Sigmoid colon (tissue), 7 donors: ENCODE data around the gene PRKG2. TPM values are rescaled to one million over a fixed set of nuclear protein-coding genes. Genes with fewer than 3 reads are reported as not detected.
"Not testable (repeated sequence)": the region's sequence is repeated elsewhere in the genome, so short reads cannot be mapped to it uniquely, and the experiment has no call there.

Experiments used
- DNase-seq: peaks from one replicate; pipeline ENCODE4 v3.0.0-alpha.2; 2019
- H3K27ac ChIP-seq, 4 donors: fragments of 200-600 bp; sonication (generic); one replicate each; pipeline ENCODE4 v1.5.1; 2016 to 2019; ENCODE audit warnings: mild to moderate bottlenecking in 1 of 4
- H3K27me3 ChIP-seq, 3 donors: fragments of 200-600 bp; sonication (generic); one replicate each; pipeline ENCODE4 v1.5.1; 2019; ENCODE audit warnings: mild to moderate bottlenecking in 1 of 3
- H3K36me3 ChIP-seq, 4 donors: fragments of 200-600 bp; sonication (generic); one replicate each; pipeline ENCODE4 v1.5.1; 2016 to 2019
- H3K4me1 ChIP-seq, 4 donors: fragments of 200-600 bp; sonication (generic); one replicate each; pipeline ENCODE4 v1.5.1; 2017 to 2019
- H3K4me3 ChIP-seq, 4 donors: fragments of 200-600 bp; sonication (generic); one replicate each; pipeline ENCODE4 v1.5.1; 2017 to 2019; ENCODE audit warnings: mild to moderate bottlenecking in 2 of 4, moderate library complexity in 1 of 4
- H3K9me3 ChIP-seq, 4 donors: fragments of 200-600 bp in 3 of 4; sonication (generic) in 3 of 4; one replicate each; pipeline versions ENCODE4 v1.5.1 to v1.6.1; 2013 to 2019
- CTCF ChIP-seq, 4 experiments: fragments of 450-650 bp in 3 of 4; fragments of 200-600 bp in 1 of 4; IDR thresholded peaks; one replicate each; pipeline ENCODE4 v1.5.1; 2016 to 2019; ENCODE audit warnings: antibody characterized with exemption in 4 of 4, mild to moderate bottlenecking in 3 of 4, moderate library complexity in 2 of 4
- EP300 ChIP-seq, 4 donors: sonication (generic); formaldehyde crosslinking; IDR thresholded peaks; one replicate each; pipeline ENCODE4 v1.6.1; 2017; ENCODE audit warnings: antibody characterized with exemption in 4 of 4
- POLR2A ChIP-seq, 2 donors: fragments of 450-650 bp; IDR thresholded peaks; one replicate each; pipeline ENCODE4 v1.6.1; 2016; ENCODE audit warnings: antibody characterized with exemption in 2 of 2, mild to moderate bottlenecking in 2 of 2, moderate library complexity in 2 of 2
- POLR2AphosphoS5 ChIP-seq, 4 donors: sonication (generic); formaldehyde crosslinking; IDR thresholded peaks; one replicate each; pipeline ENCODE4 v1.6.1; 2017; ENCODE audit warnings: antibody characterized with exemption in 4 of 4
- WGBS, 2 donors: extraction: QIAGEN DNeasy Blood & Tissue Kit; methylation state at CpG; one replicate each; pipeline ENCODE4 v1.1.7; 2013; 5-methylcytosine and 5-hydroxymethylcytosine counted together
- intact Hi-C: fragments of 100-400 bp; cut with DNase I; formaldehyde crosslinking; loops from one replicate; pipeline ENCODE4 v1.15.1; 2023
- polyA plus RNA-seq, 3 donors: library from polyadenylated mRNA; stranded (reverse); fragments of 200-250 nt; gene quantifications; one replicate each; pipeline ENCODE4 v1.2.3, GENCODE V29; 2013
- total RNA-seq, 4 donors: library from RNA; depleted of rRNA; stranded (reverse); fragments of >200 nt; gene quantifications; one replicate each; pipeline ENCODE4 v1.1.0, GENCODE V29; 2016
- donor health status: healthy with polysubstance abuse.
- donor health status: Bipolar disorder and iron deficiency.
- donor health status: healthy.

Gene PRKG2
- total and polyA plus RNA-seq, 7 donors: 1.2 to 19.9 (median 2.6) TPM

DNA sequence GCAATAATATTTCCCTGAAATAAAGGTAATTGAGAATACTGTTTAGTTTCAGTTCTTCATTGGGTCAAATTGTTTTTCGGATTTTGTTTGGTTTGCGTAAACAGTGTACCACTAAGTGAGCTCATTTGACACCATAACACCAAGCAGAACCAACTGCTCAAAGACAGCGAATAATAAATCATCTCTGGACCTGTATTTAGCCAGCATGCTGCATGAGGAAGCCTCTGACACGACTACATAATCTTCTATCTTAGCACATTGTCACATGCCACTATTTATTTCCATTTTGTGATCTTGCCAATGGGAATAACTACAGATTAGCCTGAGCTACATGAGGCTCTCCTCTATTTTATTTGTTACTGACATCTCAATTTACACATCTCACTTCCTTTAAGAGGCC lies 12.1 kb upstream of the PRKG2 start:
- DNase-seq: no peak
- WGBS, 2 donors: 57 to 82% methylated on average over 4 of the region's 4 CpGs
- Histone ChIP-seq H3K4me1 (no peaks in the 10 kb centered on the region), H3K36me3 (no peaks in the 10 kb centered on the region), H3K9me3 (peaks cover 0 to 4% (median 0%) of the 10 kb centered on the region in 4 donors), H3K27ac (no peak overlapping the region), H3K4me3 (no peak overlapping the region), H3K27me3 (no peaks in the 10 kb centered on the region)
- intact Hi-C loops: no loop called here
- no peak for TF ChIP-seq POLR2AphosphoS5 (IDR thresholded peaks at IDR 0.05)
- no peak for TF ChIP-seq EP300 (IDR thresholded peaks at IDR 0.05)
- no peak for TF ChIP-seq POLR2A (IDR thresholded peaks at IDR 0.05)
- no peak for TF ChIP-seq CTCF (IDR thresholded peaks at IDR 0.05)

DNA sequence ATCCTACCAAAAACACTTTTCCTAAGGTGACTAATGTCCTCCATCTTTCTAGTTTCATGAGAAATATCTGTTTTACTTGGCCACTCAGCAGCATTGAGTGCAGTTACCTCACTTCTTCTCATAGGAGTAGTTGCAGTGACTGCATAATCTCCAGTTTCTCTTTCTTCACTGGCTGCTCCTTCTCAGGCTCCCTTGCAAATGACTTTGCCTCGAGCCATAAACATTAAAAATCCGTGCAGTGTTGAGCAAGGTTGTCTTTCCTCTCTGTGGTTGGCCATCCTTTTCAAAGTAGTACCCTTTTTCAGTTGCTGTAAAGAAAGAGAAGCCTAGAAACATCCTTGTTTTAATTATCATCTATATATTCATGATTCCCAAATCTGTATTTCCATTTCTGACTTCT lies 10.2 kb upstream of the PRKG2 start:
- Histone ChIP-seq H3K27me3 (no peaks in the 10 kb centered on the region), H3K27ac (no peak overlapping the region), H3K36me3 (no peaks in the 10 kb centered on the region), H3K4me3 (no peak overlapping the region), H3K9me3 (no peaks in the 10 kb centered on the region), H3K4me1 (no peaks in the 10 kb centered on the region)
- no peak for DNase-seq
- TF ChIP-seq EP300 (IDR thresholded peaks at IDR 0.05) (no peak), POLR2AphosphoS5 (IDR thresholded peaks at IDR 0.05) (no peak), POLR2A (IDR thresholded peaks at IDR 0.05) (no peak), CTCF (IDR thresholded peaks at IDR 0.05) (no peak)
- intact Hi-C loops: no loop called here
- 47 to 55% methylated on average over 2 of the region's 2 CpGs for WGBS, 2 donors

- intact Hi-C loops, DNase-seq, H3K9me3 ChIP-seq, H3K27ac ChIP-seq, H3K36me3 ChIP-seq, H3K27me3 ChIP-seq, H3K4me1 ChIP-seq, H3K4me3 ChIP-seq: not testable (repeated sequence)
These were observed 7.1 kb upstream of the PRKG2 start for GRCh38 chr4:81222082-81222472.

GRCh38 chr4:81221303-81222081 lies 6.5 kb upstream of the PRKG2 start:
- no peaks in the 10 kb centered on the region for H3K9me3 ChIP-seq
- WGBS, 2 donors: 78 to 80% methylated on average over 3 of the region's 3 CpGs
- intact Hi-C loops: no loop called here
- H3K4me3 ChIP-seq: no peak overlapping the region
- H3K4me1 ChIP-seq: no peaks in the 10 kb centered on the region
- DNase-seq: no peak
- no peaks in the 10 kb centered on the region for H3K27me3 ChIP-seq
- TF ChIP-seq POLR2AphosphoS5 (IDR thresholded peaks at IDR 0.05) (no peak), EP300 (IDR thresholded peaks at IDR 0.05) (no peak), POLR2A (IDR thresholded peaks at IDR 0.05) (no peak), CTCF (IDR thresholded peaks at IDR 0.05) (no peak)
- no peaks in the 10 kb centered on the region for H3K36me3 ChIP-seq
- no peak overlapping the region for H3K27ac ChIP-seq

- no peaks in the 10 kb centered on the region for H3K36me3 ChIP-seq
- H3K27me3 ChIP-seq: peaks cover 0 to 4% (median under 1%) of the 10 kb centered on the region in 3 donors
- peaks cover 0 to 5% (median 3%) of the 10 kb centered on the region in 4 donors for H3K4me1 ChIP-seq
- TF ChIP-seq POLR2A (IDR thresholded peaks at IDR 0.05): no peak
- TF ChIP-seq CTCF (IDR thresholded peaks at IDR 0.05): no peak
- TF ChIP-seq POLR2AphosphoS5 (IDR thresholded peaks at IDR 0.05): no peak
- no peak for TF ChIP-seq EP300 (IDR thresholded peaks at IDR 0.05)
- intact Hi-C loops: no loop called here
- WGBS, 2 donors: 90 to 98% methylated on average over 1 of the region's 1 CpG
- H3K9me3 ChIP-seq: no peaks in the 10 kb centered on the region
- H3K4me3 ChIP-seq: no peak overlapping the region
- no peak for DNase-seq
- no peak overlapping the region for H3K27ac ChIP-seq
These were observed 5.2 kb upstream of the PRKG2 start for GRCh38 chr4:81220271-81220670.
